Neural progenitor cell (in vitro differentiated cells): ENCODE results near the gene B3GNT9.

Experiments
- CTCF ChIP-seq: fragments of 200-600 bp; sonication (generic); IDR thresholded peaks from 2 replicates; pipeline ENCODE4 v1.5.1; 2017; ENCODE audit warnings: antibody characterized with exemption, mild to moderate bottlenecking
- EZH2 ChIP-seq: fragments of 200-600 bp; sonication (generic); IDR thresholded peaks from 2 replicates; pipeline ENCODE4 v1.6.1; 2017; ENCODE audit warnings: antibody characterized with exemption, mild to moderate bottlenecking, moderate library complexity
- EZH2phosphoT487 ChIP-seq: fragments of 200-600 bp; sonication (generic); IDR thresholded peaks from 2 replicates; pipeline ENCODE4 v1.6.1; 2017; ENCODE audit warnings: antibody characterized with exemption

- TF ChIP-seq EZH2: no peak
- no peak for TF ChIP-seq CTCF
- no peak for TF ChIP-seq EZH2phosphoT487
These were observed 39.9 kb upstream of the B3GNT9 start for GRCh38 chr16:67190448-67191399.
